ENCODE data around the gene ATP5PD.

Gene ATP5PD

DNA sequence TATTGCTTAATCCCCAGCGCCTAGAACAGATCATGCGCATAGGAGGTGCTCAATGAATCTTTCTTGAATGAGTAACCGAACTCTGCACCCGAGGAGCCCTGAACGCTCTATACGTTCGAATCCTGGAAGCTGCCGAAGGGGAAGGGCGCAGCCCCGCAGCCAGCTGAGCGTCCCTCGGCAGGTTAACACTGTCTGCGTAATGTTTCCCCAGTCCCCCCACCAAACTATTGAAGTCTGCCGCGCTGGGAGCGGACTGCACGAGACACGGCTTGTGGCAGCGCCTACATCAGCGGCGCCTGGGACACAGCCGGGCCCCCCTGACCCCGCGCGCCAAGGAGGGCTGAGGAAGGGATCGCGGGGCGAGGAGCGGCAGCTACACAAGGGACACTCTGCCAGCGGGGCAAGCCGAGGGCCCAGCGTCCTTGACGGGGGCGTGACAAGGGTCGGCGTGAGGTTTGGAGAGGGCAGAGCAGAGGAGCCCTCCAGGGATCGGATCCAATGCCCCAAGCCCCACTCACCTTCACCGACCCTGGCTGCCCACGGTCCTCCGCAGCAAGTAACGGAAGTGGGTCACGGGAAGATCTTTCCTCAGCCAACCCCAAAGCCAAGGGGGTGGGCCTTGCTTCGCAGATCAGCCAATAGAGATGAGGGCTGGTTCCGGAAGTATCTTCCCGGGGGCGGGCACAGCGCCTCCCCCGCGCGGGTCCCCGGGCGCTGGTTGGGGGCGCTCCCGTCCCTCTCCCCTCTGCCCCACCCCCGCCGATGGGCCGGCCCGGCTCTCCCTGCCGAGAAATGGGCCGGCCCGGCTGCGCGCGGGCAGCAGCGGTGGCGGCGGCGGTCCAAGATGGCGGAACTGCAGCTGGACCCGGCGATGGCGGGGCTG, at the start of gene ATP5PD, which contains the start of gene KCTD2:
Gene ATP5PD (minus strand): TSS at position 563 of the 883 bp plus-strand sequence. CDS start 4,319 bp downstream, outside the sequence.
Gene KCTD2 (plus strand): TSS at position 819 of the 883 bp plus-strand sequence. CDS start 26 bp downstream, at position 845.
- peak; percentile 91 to 95 (median 94) for DNase-seq (ENCODE audit: low read depth in 2 of 3, low spot score in 1 of 3)

DNA sequence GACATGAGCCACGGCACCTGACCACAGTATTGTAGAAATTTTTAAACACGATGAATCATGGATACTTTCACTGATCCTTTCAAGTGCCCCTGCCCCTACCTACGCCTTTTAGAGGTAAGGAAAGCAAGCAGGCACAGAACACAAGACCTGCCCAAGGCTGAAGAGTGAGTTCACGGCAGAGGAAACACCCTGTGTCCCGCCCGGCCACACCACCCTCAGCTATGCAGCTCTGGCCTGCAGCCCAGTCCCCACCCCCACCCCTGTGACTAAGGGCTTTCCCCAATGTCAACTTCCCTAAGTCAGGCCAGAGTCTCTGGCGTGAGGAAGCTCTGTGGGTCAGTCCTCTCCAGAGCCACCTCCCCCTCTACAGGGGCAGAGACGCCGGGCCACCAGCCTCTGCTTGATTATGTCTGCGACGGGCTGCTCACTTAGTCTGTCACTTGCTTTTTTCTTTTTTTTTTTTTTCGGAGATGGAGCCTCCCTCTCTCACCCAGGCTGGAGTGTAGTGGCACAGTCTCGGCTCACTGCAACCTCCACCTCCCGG, 49.4 kb upstream of the ATP5PD start:
- no peak for DNase-seq (ENCODE audit: low read depth in 2 of 3, low spot score in 1 of 3)

DNA sequence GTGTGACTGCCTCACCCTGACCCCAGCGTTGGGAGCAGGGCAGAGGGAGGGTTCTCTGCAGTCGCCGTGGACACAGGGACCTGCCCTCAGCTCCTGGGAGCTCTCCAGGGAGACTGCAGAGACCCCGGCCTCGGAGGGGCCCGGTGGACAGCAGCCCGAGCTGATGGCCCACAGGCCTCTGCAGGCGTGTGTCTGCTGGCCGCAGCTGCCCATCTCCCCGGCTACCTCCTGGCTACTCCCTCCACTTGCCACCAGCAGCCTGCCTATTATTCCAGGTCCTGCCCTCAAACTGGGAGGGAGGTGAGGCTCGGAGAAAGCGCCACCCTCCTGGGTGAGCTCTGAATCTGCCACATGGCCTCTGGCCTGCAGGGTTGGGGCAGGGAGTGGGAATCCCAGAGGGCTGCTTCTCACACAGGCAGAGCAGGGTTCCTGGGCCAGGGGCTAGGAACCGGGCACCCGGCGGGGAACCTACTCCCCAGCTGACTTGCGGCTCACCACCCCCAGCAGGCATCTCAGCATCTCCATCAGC, 48.2 kb upstream of the ATP5PD start:
- DNase-seq (ENCODE audit: low read depth in 2 of 3, low spot score in 1 of 3), result no peak

DNA sequence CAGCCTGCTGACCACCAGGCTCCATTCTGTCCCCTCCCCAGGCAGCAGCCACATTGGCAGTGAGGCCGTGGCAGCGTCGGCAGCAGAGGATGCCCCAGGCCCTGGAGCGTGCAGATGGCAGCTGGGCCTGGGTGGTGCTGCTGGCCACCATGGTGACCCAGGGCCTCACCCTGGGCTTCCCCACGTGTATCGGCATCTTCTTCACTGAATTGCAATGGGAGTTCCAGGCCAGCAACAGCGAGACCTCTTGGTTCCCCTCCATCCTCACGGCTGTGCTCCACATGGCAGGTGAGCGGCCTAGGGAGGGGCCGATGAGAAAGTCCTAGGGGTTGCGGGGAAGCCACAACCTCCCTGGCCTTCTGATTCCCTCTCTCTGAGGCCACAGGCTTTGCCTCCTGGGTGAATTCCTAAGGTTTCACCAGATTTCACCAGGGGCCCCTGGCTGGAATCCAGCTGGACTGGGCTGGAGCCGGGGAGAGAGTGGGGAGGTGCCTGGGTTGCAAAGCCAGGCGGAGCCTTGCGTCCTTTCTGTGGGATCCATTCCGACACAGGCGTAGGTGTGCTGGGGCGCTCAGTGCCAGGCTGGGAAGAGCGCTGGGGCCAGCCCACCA, 46.9 kb upstream of the ATP5PD start:
- DNase-seq (ENCODE audit: low read depth in 2 of 3, low spot score in 1 of 3), result no peak

DNA sequence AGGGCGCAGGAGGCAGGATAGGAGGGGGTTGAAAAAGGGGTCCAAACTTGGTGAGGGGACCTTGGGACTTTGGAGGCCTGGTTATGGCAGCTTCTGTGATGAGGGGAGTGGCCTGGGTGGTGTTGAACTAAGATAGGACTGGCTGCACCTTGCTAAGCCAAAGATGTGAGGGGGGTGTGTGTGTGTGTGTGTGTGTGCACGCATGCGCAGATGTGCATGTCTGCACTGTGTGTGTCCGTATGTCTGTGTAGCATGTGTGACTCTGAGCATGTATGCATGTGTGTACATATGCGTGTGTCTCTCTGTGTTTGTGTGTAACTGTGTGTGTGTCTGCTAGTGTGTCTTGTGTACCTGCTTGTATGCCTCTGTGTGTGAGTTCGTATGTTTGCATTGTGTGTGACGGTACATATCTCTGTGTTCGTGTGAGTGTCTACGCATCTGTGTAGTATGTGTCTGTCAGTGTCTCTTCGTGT, 45.1 kb upstream of the ATP5PD start:
- no peak for DNase-seq (ENCODE audit: low read depth in 2 of 3, low spot score in 1 of 3)

DNA sequence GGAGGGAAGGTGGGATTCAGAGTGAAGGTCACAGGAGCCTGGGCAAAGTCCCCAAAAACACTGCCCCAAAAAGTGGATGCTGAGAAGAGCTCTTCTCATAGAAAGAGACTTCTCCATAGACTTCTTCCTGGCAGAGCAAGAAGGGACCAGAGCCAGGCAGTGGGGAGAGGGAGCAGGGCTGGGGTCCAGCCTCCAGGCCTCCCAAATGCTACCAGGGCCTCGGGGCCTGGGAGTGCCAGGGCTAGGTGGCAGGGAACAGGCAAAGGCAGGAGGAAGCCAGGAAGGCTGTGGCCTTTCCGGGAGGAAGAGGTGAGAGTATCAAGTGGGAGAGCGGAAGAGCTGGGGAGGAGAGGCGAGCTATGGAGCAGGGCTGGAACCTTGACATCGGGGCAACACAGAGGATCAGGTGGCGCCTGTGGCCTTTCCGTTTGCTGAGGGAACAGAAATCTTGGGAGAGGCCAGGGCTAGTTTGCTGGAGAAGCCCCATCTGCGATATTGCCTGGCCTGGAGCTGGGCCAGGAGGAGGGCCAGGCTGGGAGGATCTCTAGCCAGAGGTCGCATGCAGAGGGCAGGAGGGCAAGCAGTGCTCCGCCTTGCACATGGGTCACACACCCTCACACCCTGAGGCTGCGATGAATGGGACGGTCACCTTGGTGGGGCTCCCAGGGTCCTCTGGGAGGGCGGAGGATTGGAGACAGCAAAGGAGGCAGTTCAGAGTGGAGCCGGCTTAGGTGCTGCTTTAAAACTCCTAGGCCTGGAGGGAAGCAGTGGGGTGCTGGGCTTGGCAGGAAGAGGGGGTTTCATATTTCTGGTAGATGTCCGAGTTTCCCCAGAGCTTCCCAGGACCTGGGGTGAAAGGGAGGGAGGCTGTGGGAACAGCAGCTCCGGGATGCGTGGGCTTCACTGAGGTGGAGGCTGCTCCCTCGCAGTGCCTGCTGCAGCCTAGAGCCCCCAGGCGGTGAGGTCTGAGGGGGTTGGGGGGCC, 44.4 kb upstream of the ATP5PD start:
- no peak for DNase-seq (ENCODE audit: low read depth in 2 of 3, low spot score in 1 of 3)

DNA sequence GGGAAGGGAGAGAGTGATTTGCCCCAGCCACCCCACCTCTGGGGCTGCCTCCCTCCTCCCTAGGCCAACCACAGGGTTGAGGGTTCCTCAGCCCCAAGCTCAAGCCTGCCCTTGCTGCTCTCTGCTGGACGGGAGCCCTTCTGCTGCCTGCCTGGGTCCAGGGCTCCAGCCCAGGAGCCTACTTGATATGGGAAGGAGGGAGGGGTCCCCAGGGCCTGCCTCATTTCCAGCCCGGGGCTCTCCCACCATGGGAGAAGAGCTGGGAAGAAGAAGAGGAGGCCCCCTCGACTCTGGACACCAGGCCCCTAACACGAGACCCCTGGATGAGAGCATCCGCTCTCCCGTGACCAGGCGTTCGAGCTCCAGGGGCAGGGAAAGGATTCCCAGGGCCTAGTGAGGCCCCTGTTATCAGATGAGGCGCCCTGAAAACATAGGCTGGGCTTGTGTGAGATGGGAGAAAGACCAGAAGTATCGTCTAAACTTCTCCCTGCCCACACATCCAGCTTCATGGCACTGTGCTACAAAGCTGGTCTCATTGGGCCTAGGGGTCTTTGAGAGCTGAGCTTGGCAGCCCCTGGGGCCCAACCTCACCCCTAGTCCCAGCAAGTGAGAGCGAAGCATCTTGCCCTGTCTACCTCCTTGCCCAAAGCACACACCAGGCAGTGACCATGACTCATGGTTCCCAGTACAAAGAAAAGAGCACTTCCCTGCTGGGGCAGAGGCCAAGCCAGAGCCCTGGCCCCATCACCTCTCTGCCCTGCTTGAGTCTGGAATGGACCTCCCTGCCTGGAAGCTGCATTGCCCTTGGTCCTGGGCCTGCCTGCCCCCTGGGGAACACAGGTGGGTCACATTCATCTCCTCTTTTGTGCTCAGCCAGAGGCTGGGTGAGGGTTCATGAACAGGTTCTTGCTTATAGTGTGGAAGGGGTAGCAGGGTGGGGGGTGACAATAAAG, 42.0 kb upstream of the ATP5PD start:
- DNase-seq (ENCODE audit: low read depth in 2 of 3, low spot score in 1 of 3), result no peak

DNA sequence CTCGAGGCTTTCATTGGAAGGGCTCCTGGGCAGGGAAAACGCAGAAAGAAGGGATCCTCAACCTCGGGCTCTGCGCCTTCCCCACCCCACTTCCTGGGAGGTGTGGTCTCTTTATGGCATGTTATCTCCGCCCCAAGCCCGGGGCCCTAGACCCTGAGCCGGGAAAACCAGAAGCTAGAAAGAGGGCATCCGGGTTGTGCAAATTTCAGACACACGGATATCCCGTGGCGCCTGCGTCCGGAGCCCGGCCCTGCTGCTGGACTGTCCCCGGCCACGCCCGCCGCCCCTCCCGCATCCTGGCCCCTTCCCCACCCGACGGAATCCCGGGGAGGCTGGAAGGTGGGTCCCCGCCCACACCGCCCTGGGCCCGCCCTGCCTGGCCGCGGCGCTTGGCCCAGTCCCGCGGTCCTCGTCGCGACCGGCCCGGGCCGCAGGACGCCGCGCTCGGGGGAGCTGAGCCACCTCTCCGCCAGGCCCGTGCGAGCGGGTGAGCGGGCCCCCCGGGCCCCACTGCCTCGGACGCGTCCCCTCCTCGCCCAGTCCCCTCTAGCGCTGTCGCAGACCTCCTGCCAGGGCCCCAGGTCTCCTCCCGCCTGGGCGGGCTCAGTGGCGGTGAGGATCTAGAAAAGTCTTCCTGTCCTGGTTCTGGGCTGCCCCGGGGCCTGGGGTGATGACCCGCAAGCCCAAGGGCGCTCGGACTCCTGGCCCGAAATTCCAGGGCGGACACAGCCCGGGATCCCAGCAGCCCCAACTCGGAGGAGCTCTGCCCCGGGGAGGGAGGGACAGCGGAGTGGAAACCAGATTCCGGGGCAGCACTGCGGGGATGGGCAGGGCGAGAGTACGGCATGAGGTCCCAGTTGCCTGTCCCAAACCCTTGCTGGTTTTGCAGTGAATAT, 41.0 kb upstream of the ATP5PD start, which contains the start of gene SLC16A5:
Gene SLC16A5 (plus strand): TSS at position 397 of the 896 bp plus-strand sequence. CDS start 5,683 bp downstream, outside the sequence.
- no peak for DNase-seq (ENCODE audit: low read depth in 2 of 3, low spot score in 1 of 3)

DNA sequence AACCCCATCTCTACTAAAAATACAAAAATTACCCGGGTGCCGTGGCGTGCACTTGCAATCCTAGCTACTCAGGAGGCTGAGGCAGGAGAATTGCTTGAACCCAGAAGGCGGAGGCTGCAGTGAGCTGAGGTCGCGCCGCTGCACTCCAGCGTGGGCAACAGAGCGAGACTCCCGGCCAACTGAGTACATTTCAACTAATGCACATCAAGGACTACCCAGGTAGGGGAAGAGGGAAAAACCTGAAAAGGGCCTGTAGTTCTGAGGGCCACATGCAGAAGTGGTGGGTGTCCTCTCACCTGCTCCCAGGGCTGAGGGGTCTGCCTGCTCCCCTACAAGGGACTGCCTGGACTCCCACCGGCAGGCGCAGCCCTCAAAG, 40.4 kb upstream of the ATP5PD start:
- DNase-seq (ENCODE audit: low read depth in 2 of 3, low spot score in 1 of 3), result no peak

DNA sequence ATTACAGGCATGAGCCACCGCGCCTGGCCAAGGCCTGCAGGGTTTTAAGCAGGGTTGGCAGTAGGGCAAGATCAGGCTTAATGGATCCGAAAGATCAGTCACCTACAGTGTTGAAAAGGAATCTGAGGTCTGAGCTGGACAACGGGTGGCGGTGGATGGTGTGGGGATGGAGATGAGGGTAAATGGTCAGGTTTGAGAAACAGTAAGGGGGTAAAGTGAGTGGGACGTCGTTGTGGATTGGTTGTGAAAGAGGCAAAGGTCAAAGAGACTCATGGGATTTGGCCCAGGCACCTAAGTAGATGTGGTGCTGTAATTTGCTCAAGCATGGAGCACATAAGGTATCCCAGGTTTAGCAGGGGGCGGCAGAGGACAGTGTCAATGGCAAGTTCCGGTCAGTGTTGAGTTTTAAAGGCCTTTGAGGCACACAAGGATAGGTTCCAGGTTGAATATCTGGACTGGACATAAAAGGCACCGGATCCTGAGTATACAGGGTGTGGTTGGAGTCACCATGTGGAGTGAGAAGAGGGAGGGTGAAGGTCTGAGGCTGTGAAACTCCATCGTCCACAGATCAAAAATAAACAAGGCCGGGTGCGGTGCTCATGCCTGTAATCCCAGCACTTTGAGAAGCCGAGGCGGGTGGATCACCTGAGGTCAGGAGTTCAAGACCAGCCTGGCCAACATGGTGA, 39.9 kb upstream of the ATP5PD start:
- DNase-seq (ENCODE audit: low read depth in 2 of 3, low spot score in 1 of 3), result no peak

DNA sequence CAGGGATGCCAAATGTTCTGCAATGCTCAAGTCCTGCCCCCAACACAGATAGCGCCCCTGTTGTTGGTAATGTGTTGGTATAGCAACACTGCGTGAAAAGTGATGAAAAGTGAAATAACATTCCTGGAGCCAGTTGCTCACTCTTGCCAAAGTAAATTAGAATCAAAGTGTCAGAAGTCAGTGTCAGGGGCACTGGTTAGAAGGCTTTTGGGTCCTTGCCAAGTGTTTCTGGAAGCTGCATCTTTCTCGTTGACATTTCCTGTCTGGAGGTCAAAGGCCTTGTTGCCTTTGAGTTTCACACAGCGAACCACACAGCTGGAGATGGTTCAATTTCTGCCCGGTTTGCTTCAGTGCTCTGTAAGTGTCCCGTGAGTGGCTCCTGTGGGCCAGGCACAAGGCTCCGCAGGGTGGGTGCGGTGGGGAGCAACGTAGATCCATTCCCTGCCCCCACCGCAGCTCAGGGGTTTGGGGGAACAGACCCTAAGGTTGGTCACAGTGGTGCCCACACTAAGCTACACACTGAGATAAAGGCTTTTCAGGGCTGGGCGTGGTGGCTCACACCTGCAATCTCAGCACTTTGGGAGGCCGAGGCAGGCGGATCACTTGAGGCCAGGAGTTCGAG, 37.4 kb upstream of the ATP5PD start:
- DNase-seq (ENCODE audit: low read depth in 2 of 3, low spot score in 1 of 3), result no peak

DNA sequence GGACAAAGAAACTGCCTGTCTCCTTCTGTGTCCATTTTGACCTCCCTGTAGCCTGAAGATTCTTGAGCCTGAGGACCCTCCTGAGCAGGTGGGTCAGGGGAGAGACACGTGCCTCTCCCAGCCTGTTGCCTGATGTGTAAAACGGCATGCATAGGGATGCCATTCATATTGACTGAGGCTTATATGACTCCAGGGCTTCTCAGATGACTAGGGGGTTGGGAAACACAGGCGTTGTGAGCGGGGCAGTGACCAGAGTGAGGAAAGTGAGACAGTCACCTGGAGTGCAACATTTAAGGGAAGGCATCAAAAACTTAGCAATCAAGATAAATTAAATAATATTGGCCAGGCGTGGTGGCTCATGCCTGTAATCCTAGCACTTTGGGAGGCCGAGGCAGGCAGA, 35.9 kb upstream of the ATP5PD start:
- DNase-seq (ENCODE audit: low read depth in 2 of 3, low spot score in 1 of 3), result no peak

DNA sequence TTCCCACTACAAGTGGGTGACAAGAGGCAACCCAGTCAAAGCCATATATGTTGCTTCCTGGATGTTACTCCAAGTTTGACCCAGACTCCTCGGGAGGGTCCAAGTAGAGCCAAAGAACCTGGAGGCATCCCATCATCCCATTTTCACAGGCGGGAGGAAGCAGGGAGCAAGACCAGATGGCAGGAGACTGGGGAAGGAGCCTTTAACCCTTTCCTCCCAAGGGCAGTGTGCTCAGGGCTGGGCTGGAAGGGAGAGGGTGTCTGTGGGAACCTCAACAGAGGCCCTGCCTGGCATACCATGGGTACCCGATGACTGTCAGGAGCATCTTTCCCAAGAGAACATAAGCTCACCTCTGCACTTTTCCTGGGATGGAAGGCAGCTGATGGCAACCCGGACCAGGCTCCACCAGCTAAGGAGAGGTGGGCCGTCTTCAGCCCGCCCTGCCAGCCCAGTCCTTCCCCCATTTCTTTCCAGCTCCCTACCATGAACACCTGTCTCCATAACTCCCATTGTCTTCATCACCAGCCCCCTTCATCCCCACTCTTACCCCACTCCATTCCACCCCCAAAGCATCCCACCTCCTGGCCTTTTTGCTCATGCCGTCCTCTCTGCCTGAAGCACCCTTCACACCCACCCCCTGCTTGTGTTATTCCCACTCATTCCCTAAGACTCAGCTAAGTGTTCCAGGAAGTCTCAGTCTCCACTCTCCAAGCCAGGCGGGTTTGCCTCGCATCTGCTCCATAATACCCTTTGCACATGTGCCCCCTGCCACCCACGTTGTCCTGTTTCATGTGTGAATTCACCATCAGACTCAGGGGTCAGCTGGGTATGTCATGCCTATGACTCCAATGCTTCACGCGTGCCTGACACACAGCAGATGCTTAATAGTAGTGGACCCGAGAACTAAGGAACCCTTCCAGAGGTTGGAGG, 35.1 kb upstream of the ATP5PD start:
- no peak for DNase-seq (ENCODE audit: low read depth in 2 of 3, low spot score in 1 of 3)

DNA sequence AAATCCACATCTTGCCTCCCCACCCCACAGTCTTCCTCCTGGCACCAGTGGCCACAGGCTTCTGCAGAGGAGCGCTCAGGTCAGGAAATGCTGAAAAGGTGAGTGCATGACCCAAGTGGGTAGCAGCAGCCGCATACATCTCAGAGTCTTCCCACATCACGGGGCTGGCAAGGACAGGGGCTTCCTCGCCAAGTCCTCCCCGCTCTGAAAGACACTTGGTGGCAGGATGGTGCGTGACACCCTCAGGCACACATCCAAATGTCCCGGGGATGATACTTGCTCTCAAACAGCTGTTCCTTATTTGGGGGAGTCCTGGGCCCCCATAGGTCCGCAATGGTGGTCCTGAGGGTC, 32.2 kb upstream of the ATP5PD start:
- no peak for DNase-seq (ENCODE audit: low read depth in 2 of 3, low spot score in 1 of 3)

DNA sequence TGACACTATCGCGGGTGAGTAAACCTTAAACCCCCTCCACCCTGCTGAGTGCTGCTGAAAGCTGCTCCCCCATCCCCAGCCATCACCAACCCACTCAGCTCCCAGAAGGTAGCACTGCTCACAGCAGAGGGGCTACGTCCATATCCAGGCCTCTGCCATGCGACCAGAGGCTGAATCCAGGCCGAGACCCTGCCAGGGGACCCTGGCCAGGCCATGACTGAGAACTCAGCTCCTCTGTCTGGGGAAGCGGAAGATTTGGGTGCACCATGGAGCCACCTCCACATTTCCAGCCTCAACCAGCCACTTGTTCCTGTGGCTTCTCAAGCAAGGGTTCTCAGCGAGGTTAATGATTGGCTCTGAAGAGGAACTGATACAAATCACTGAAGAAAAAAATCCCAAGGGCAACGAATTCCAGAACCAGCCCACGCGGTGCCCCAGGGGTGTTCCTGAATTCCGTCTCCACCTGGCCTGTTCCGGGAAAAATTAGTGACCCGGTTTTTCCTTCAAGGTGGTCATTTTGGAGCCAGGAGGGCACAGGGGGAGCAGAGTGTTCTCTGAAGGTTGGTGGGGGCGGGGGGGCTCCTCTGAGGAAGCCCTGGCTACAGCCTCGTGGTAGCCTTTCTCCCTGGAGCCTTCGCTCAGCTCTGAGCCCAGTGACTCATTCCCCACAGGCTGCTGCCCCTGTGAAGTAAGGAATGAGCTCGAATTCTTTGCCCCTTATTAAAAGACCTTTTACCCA, 31.7 kb upstream of the ATP5PD start:
- no peak for DNase-seq (ENCODE audit: low read depth in 2 of 3, low spot score in 1 of 3)

Measured in stimulated activated CD4-positive, alpha-beta T cell treated with anti-CD3 and anti-CD28 coated beads, Interleukin-12 subunit alpha, Interleukin-12 subunit beta, amount 100 ng/mL, for 48 hours (primary cell).